ENCODE measurements around the gene WFIKKN1.

- TF ChIP-seq BACH2 (CRISPR knock-in tag; IDR thresholded peaks at IDR 0.05; ENCODE audit: borderline replicate concordance), result no peak
- TF ChIP-seq PPARA (CRISPR knock-in tag; IDR thresholded peaks at IDR 0.05; ENCODE audit: borderline replicate concordance), result no peak
- TF ChIP-seq ZFP3 (CRISPR knock-in tag; IDR thresholded peaks at IDR 0.05), result no peak
- TF ChIP-seq CREB5 (CRISPR knock-in tag; IDR thresholded peaks at IDR 0.05; ENCODE audit: low read depth), result no peak
- TF ChIP-seq ZNF8 (CRISPR knock-in tag; IDR thresholded peaks at IDR 0.05), result no peak
- no peak for TF ChIP-seq ZNF70 (CRISPR knock-in tag; IDR thresholded peaks at IDR 0.05)
- TF ChIP-seq ARNTL (CRISPR knock-in tag; IDR thresholded peaks at IDR 0.05; ENCODE audit: borderline replicate concordance, low read depth), result no peak
- no peak for TF ChIP-seq ZFP30 (CRISPR knock-in tag; IDR thresholded peaks at IDR 0.05)
- no peak for TF ChIP-seq RARB (CRISPR knock-in tag; IDR thresholded peaks at IDR 0.05)
Measured at GRCh38 chr16:609984-610383, 20.8 kb upstream of the WFIKKN1 start.

Data from SK-N-SH treated with all-trans-retinoic acid at 6 μM for 48 hours (cell line).